HCT116 (cell line): ENCODE measurements around the gene LIPT2.

ENCODE experiments used
- CEBPB ChIP-seq: IDR thresholded peaks from 2 replicates; pipeline ENCODE4 v1.6.1; 2012; ENCODE audit warnings: low read depth
- CTCF ChIP-seq, 3 experiments: fragments of 200-600 bp in 1 of 3; sonication (generic) in 1 of 3; IDR thresholded peaks in 2 of 3; conservative IDR thresholded peaks in 1 of 3; 2 replicates each; pipeline ENCODE4 v1.5.1; 2012 to 2017; ENCODE audit warnings: low read depth in 2 of 3, low read length in 2 of 3, antibody characterized with exemption in 1 of 3, borderline replicate concordance in 1 of 3, control low read depth in 1 of 3, mild to moderate bottlenecking in 1 of 3, mixed read lengths in 1 of 3, mixed run types in 1 of 3, moderate library complexity in 1 of 3; ENCODE audit not compliant: insufficient read depth in 1 of 3
- EZH2 ChIP-seq: fragments of 200-600 bp; sonication (generic); IDR thresholded peaks from 2 replicates; pipeline ENCODE4 v1.6.1; 2017; ENCODE audit warnings: antibody characterized with exemption, mixed run types
- POLR2AphosphoS5 ChIP-seq: IDR thresholded peaks from 2 replicates; pipeline ENCODE4 v1.6.1; 2011; ENCODE audit warnings: mild to moderate bottlenecking, low read depth, low read length, moderate library complexity

- no peak for TF ChIP-seq POLR2AphosphoS5
- no peak for TF ChIP-seq EZH2
- no peak for TF ChIP-seq CTCF (IDR thresholded peaks at IDR 0.05 in 2 of 3, conservative IDR thresholded peaks at IDR 0.05 in 1 of 3; ENCODE audit: borderline replicate concordance in 1 of 3, insufficient read depth in 1 of 3, low read depth in 2 of 3, low read length in 2 of 3)
- no peak for TF ChIP-seq CEBPB
Measured at GRCh38 chr11:74535371-74536160, 42.0 kb upstream of the LIPT2 start.
